Astrocyte (in vitro differentiated cells and primary cell): Measurements from ENCODE around the gene MARF1.

Experiments used
- CTCF ChIP-seq: IDR thresholded peaks from 2 replicates; pipeline ENCODE4 v1.5.1; 2011; ENCODE audit warnings: low read depth, mild to moderate bottlenecking, inconsistent platforms, low read length, moderate library complexity; ENCODE audit not compliant: insufficient read depth
- EZH2 ChIP-seq: IDR thresholded peaks from 2 replicates; pipeline ENCODE4 v1.6.1; 2012; ENCODE audit warnings: mild to moderate bottlenecking, low read length, inconsistent platforms; ENCODE audit not compliant: insufficient read depth

- TF ChIP-seq CTCF: no peak
- TF ChIP-seq EZH2: no peak
These were observed 21.1 kb downstream of the MARF1 start for GRCh38 chr16:15621889-15622288.
